ENCODE measurements around the gene PAM. TPM values are rescaled to one million over a fixed set of nuclear protein-coding genes. Genes with fewer than 3 reads are reported as not detected.

The PAM gene
- total RNA-seq, 1 experiment from 2014 or later = 257 TPM

DNA sequence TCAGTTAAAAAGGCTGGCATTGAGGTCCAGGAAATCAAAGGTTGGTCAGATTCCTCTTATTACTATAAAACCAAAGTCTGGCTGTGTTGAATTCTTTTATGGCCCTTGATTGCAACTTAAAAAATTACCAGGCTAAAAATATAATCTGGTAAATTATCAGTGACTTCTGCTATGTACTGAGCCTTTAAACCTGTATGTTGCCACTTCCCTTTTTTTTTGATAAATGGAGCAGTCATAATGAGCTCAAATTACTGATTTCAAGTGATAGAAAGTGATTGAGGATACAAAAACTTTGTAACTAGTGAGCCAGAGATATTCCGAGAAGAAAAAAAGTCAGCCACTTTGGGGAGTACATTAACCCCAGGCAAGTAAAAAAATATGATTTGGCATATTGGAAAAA, 264.7 kb downstream of the PAM start:
- Histone ChIP-seq H3K9ac (ENCODE audit: low read length) (no peak overlapping the region), H3K4me1 (ENCODE audit: control insufficient read depth in 1 of 2, insufficient read depth in 2 of 2, low read length in 2 of 2) (no peaks in the 10 kb centered on the region), H3K79me2 (ENCODE audit: insufficient read depth, low read length) (no peaks in the 10 kb centered on the region), H3K27me3 (ENCODE audit: insufficient read depth, low read length) (no peaks in the 10 kb centered on the region), H3K9me3 (ENCODE audit: control insufficient read depth in 1 of 2, insufficient read depth in 1 of 2, low read depth in 1 of 2, low read length in 2 of 2) (no peaks in the 10 kb centered on the region), H4K20me1 (ENCODE audit: insufficient read depth) (no peaks in the 10 kb centered on the region), H3K27ac (ENCODE audit: low read depth, low read length) (no peak overlapping the region), H3K4me2 (ENCODE audit: low read length) (no peak overlapping the region), H3K9me2 (ENCODE audit: insufficient read depth) (no peaks in the 10 kb centered on the region), H3K36me3 (ENCODE audit: control insufficient read depth in 1 of 2, insufficient read depth in 2 of 2, low read length in 2 of 2) (peaks cover 12% of the 10 kb centered on the region in 2 experiments; a peak in 2 of 4 replicates), H2AFZ (ENCODE audit: low read depth, low read length, poor library complexity, severe bottlenecking) (no peak overlapping the region), H3K4me3 (replicated peaks in 1 of 2; ENCODE audit: low read depth in 1 of 2, low read length in 2 of 2) (no peak overlapping the region)
- BruUV-seq (replicated peaks) = no TSS peak
- ChIA-PET RAD21 (ENCODE audit: low non-redundant PET in 1 of 2, low total read pairs in 2 of 2, uncharacterized antibody in 2 of 2, unreplicated experiment in 2 of 2) (no interaction called here), CTCF (interaction anchor here (2.2 kb wide), 1 partner anchor 11 kb away, joined by 9 read pairs; no protein-coding TSS in a partner anchor), POLR2A (no interaction called here)
- no peak for DNase-seq (ENCODE audit: low read depth, low spot score)
- TF ChIP-seq, protein P1, sequence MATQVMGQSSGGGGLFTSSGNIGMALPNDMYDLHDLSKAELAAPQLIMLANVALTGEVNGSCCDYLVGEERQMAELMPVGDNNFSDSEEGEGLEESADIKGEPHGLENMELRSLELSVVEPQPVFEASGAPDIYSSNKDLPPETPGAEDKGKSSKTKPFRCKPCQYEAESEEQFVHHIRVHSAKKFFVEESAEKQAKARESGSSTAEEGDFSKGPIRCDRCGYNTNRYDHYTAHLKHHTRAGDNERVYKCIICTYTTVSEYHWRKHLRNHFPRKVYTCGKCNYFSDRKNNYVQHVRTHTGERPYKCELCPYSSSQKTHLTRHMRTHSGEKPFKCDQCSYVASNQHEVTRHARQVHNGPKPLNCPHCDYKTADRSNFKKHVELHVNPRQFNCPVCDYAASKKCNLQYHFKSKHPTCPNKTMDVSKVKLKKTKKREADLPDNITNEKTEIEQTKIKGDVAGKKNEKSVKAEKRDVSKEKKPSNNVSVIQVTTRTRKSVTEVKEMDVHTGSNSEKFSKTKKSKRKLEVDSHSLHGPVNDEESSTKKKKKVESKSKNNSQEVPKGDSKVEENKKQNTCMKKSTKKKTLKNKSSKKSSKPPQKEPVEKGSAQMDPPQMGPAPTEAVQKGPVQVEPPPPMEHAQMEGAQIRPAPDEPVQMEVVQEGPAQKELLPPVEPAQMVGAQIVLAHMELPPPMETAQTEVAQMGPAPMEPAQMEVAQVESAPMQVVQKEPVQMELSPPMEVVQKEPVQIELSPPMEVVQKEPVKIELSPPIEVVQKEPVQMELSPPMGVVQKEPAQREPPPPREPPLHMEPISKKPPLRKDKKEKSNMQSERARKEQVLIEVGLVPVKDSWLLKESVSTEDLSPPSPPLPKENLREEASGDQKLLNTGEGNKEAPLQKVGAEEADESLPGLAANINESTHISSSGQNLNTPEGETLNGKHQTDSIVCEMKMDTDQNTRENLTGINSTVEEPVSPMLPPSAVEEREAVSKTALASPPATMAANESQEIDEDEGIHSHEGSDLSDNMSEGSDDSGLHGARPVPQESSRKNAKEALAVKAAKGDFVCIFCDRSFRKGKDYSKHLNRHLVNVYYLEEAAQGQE (IDR thresholded peaks at IDR 0.05; ENCODE audit: low read depth) = no peak
- TF ChIP-seq CBX3 (IDR thresholded peaks at IDR 0.05; ENCODE audit: low read depth) (no peak), ELF1 (IDR thresholded peaks at IDR 0.05; ENCODE audit: borderline replicate concordance, low read depth) (no peak), ZFX (IDR thresholded peaks at IDR 0.05) (no peak), ZNF274 (IDR thresholded peaks at IDR 0.05; ENCODE audit: low read depth, low read length) (no peak), CEBPB (IDR thresholded peaks at IDR 0.05; ENCODE audit: low read depth) (no peak), POLR2A (IDR thresholded peaks at IDR 0.05; ENCODE audit: borderline replicate concordance, extremely low read depth, insufficient read depth, insufficient read length) (no peak), FOSL1 (IDR thresholded peaks at IDR 0.05; ENCODE audit: low read depth) (no peak), RAD21 (IDR thresholded peaks at IDR 0.05; ENCODE audit: low read depth) (no peak), EZH2 (IDR thresholded peaks at IDR 0.05) (no peak), SP1 (IDR thresholded peaks at IDR 0.05; ENCODE audit: low read depth) (no peak), EZH2phosphoT487 (IDR thresholded peaks at IDR 0.05; ENCODE audit: borderline replicate concordance) (no peak), TCF7L2 (IDR thresholded peaks at IDR 0.05; ENCODE audit: borderline replicate concordance, extremely low read depth, insufficient read depth, insufficient read length) (no peak), EGR1 (IDR thresholded peaks at IDR 0.05; ENCODE audit: low read depth) (no peak)
- intact Hi-C loops (cut with micrococcal nuclease) = no loop called here
- no peak for ATAC-seq
